GM18502 (cell line): Measurements from ENCODE around the gene BTN1A1.

Experiments
- ATAC-seq: cut with Tn5 transposase; IDR thresholded peaks from one replicate; pipeline ENCODE4 v1.9.1; 2021; ENCODE audit warnings: mild to moderate bottlenecking; ENCODE audit not compliant: unreplicated experiment, poor library complexity

BTN1A1 gene

GRCh38 chr6:26555505-26556262 is 55.6 kb downstream of the BTN1A1 start:
- ATAC-seq: no peak

GRCh38 chr6:26556263-26557070 is 56.4 kb downstream of the BTN1A1 start:
- ATAC-seq: no peak
